ENCODE data around the gene ATE1.
"Not testable (repeated sequence)": the region's sequence is repeated elsewhere in the genome, so short reads cannot be mapped to it uniquely, and the experiment has no call there.

ATE1 gene

GRCh38 chr10:121732172-121732571 lies 195.7 kb downstream of the ATE1 start:
- no peak for DNase-seq

- no peak for DNase-seq
These were observed 203.5 kb downstream of the ATE1 start for GRCh38 chr10:121724282-121724681.

GRCh38 chr10:121722665-121723064 lies 205.2 kb downstream of the ATE1 start:
- no peak for DNase-seq

GRCh38 chr10:121721257-121721656 lies 206.6 kb downstream of the ATE1 start:
- no peak for DNase-seq

- DNase-seq = no peak
These were observed 211.9 kb downstream of the ATE1 start for GRCh38 chr10:121715969-121716368.

- no peak for DNase-seq
These were observed 212.8 kb downstream of the ATE1 start for GRCh38 chr10:121715076-121715475.

- DNase-seq = no peak
These were observed 214.3 kb downstream of the ATE1 start for GRCh38 chr10:121713486-121713885.

GRCh38 chr10:121710971-121711370 lies 216.9 kb downstream of the ATE1 start:
- DNase-seq = no peak

GRCh38 chr10:121710207-121710606 lies 217.6 kb downstream of the ATE1 start:
- DNase-seq = no peak

- no peak for DNase-seq
These were observed 218.2 kb downstream of the ATE1 start for GRCh38 chr10:121709675-121710073.

GRCh38 chr10:121708728-121709674 lies 218.8 kb downstream of the ATE1 start:
- DNase-seq = no peak

GRCh38 chr10:121702351-121703320 lies 225.2 kb downstream of the ATE1 start:
- DNase-seq = no peak

- no peak for DNase-seq
These were observed 227.4 kb downstream of the ATE1 start for GRCh38 chr10:121700416-121700815.

GRCh38 chr10:121699703-121700102 lies 228.1 kb downstream of the ATE1 start:
- DNase-seq = not testable (repeated sequence)

GRCh38 chr10:121698902-121699301 lies 228.9 kb downstream of the ATE1 start:
- no peak for DNase-seq

- no peak for DNase-seq
These were observed 229.5 kb downstream of the ATE1 start for GRCh38 chr10:121698336-121698735.

GRCh38 chr10:121696854-121697253 lies 231.0 kb downstream of the ATE1 start:
- no peak for DNase-seq

- DNase-seq = no peak
These were observed 231.9 kb downstream of the ATE1 start for GRCh38 chr10:121695731-121696464.

GRCh38 chr10:121694966-121695643 lies 232.7 kb downstream of the ATE1 start:
- no peak for DNase-seq

- DNase-seq = no peak
These were observed 233.4 kb downstream of the ATE1 start for GRCh38 chr10:121694327-121694965.

GRCh38 chr10:121692626-121693025 lies 235.2 kb downstream of the ATE1 start:
- no peak for DNase-seq

GRCh38 chr10:121690970-121691369 lies 236.9 kb downstream of the ATE1 start:
- no peak for DNase-seq
